ENCODE measurements around the gene GLP1R.

Gene GLP1R

GRCh38 chr6:39065561-39065960 is 17.0 kb downstream of the GLP1R start:
- DNase-seq = no peak

- DNase-seq = no peak
Observed at GRCh38 chr6:39068391-39068790, 19.8 kb downstream of the GLP1R start.

GRCh38 chr6:39072830-39073229 is 24.2 kb downstream of the GLP1R start:
- DNase-seq = no peak

- DNase-seq = no peak
Observed at GRCh38 chr6:39073471-39074355, 25.1 kb downstream of the GLP1R start.

- DNase-seq = no peak
Observed at GRCh38 chr6:39074486-39074885, 25.9 kb downstream of the GLP1R start.

GRCh38 chr6:39075010-39075686 is 26.6 kb downstream of the GLP1R start:
- no peak for DNase-seq

GRCh38 chr6:39075807-39076622 is 27.4 kb downstream of the GLP1R start:
- no peak for DNase-seq

GRCh38 chr6:39076623-39077535 is 28.3 kb downstream of the GLP1R start:
- DNase-seq = no peak

GRCh38 chr6:39077882-39078594 is 29.5 kb downstream of the GLP1R start:
- no peak for DNase-seq

- DNase-seq = no peak
Observed at GRCh38 chr6:39078695-39079094, 30.1 kb downstream of the GLP1R start.

GRCh38 chr6:39079197-39080125 is 30.9 kb downstream of the GLP1R start:
- DNase-seq = no peak

GRCh38 chr6:39080246-39080875 is 31.8 kb downstream of the GLP1R start:
- no peak for DNase-seq

- no peak for DNase-seq
Observed at GRCh38 chr6:39082310-39082709, 33.7 kb downstream of the GLP1R start.

GRCh38 chr6:39083231-39083634 is 34.7 kb downstream of the GLP1R start:
- DNase-seq = no peak

- DNase-seq = no peak
Observed at GRCh38 chr6:39084506-39084905, 35.9 kb downstream of the GLP1R start.

- DNase-seq = no peak
Observed at GRCh38 chr6:39085129-39085797, 36.7 kb downstream of the GLP1R start.

GRCh38 chr6:39086294-39086693 is 37.7 kb downstream of the GLP1R start:
- no peak for DNase-seq

GRCh38 chr6:39086711-39087110 is 38.1 kb downstream of the GLP1R start:
- DNase-seq = no peak

- no peak for DNase-seq
Observed at GRCh38 chr6:39087197-39087596, 38.6 kb downstream of the GLP1R start.
